Dermis blood vessel endothelial cell (primary cell): Measurements from ENCODE around the gene MICOS13. TPM values are rescaled to one million over a fixed set of nuclear protein-coding genes. Genes with fewer than 3 reads are reported as not detected.

Experiments
- DNase-seq: peaks from one replicate; pipeline ENCODE4 v3.0.0; 2010
- total RNA-seq: library from RNA; depleted of rRNA; stranded (reverse); fragments of >200 nt; gene quantifications from 2 replicates; pipeline ENCODE4 v1.2.3, GENCODE V29; 2014

The MICOS13 gene
- total RNA-seq, 1 donor from 2014 or later, result 22.3 TPM

DNA sequence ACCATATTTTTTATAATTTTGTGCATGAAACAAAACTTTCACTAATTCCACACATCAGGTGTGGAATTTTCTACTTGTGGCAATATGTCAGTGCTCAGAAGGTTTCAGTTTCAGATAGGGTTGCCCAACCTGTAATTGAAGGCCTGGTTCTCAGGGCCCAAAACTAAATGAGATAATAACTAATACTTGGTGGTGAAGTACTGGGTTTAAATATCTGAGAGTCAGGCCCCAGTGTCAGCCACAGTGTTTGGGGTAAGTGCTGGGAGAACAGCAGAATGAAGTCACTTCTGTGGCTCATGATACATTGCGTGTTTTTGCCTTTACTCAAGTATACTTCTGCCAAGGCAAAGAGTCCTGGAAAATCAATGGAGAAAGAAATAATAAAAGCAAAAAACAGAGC, 51.9 kb downstream of the MICOS13 start:
- DNase-seq, result no peak

Other genes starting within 250 kb of the MICOS13 start
- not detected in 2 replicates for gene ZNRF4, start 225.1 kb downstream of the MICOS13 start, total RNA-seq
- gene TINCR, start 112.6 kb downstream of the MICOS13 start, total RNA-seq, result under 0.01 TPM in 1 of 2 replicates, not detected in the other
- 33.4 and 47.5 TPM in 2 replicates for gene SAFB2, start 57.7 kb downstream of the MICOS13 start, total RNA-seq
- 56.0 and 60.1 TPM in 2 replicates for gene SAFB, start 57.4 kb downstream of the MICOS13 start, total RNA-seq
- 7.4 and 9.7 TPM in 2 replicates for gene HSD11B1L, start 511 bp upstream of the MICOS13 start, total RNA-seq
- gene RPL36, start 9.8 kb upstream of the MICOS13 start, total RNA-seq, result 379 and 554 TPM in 2 replicates
- 73.7 and 89.9 TPM in 2 replicates for gene LONP1, start 39.6 kb upstream of the MICOS13 start, total RNA-seq
- gene CATSPERD, start 40.1 kb upstream of the MICOS13 start, total RNA-seq, result not detected in 2 replicates
- gene PRR22, start 104.2 kb upstream of the MICOS13 start, total RNA-seq, result 0.51 TPM in 2 replicates
- gene DUS3L, start 110.6 kb upstream of the MICOS13 start, total RNA-seq, result 21.8 and 38.9 TPM in 2 replicates
- 0.42 and 0.85 TPM in 2 replicates for gene NRTN, start 124.6 kb upstream of the MICOS13 start, total RNA-seq
- not detected in 2 replicates for gene FUT6, start 159.2 kb upstream of the MICOS13 start, total RNA-seq
- gene FUT3, start 170.9 kb upstream of the MICOS13 start, total RNA-seq, result not detected in 2 replicates
- gene FUT5, start 190.0 kb upstream of the MICOS13 start, total RNA-seq, result not detected in 2 replicates
- gene NDUFA11, start 223.3 kb upstream of the MICOS13 start, total RNA-seq, result 283 and 366 TPM in 2 replicates
- 6.0 and 8.5 TPM in 2 replicates for gene VMAC, start 224.4 kb upstream of the MICOS13 start, total RNA-seq
- gene CAPS, start 233.7 kb upstream of the MICOS13 start, total RNA-seq, result 2.6 and 3.7 TPM in 2 replicates